Panc1 (cell line): Measurements from ENCODE around the gene PAX5. TPM values are rescaled to one million over a fixed set of nuclear protein-coding genes. Genes with fewer than 3 reads are reported as not detected.
A peak's percentile ranks its signal among the peaks of the same experiment; 100 is the strongest.

ENCODE experiments used
- ATAC-seq: fragments of 200-7000 bp; cut with Tn5 transposase; 2 replicates; pipeline ENCODE4 v1.9.1; 2020; ENCODE audit warnings: mild to moderate bottlenecking, moderate library complexity
- BruUV-seq: library from RNA; stranded (reverse); fragments of 400-500 nt; replicated peaks from 2 replicates; lab custom pipeline; 2021; lab: Mats Ljungman, UMichigan
- CTCF ChIA-PET: fragments of 300-600 bp; sonication (Branson Sonifier 250); formaldehyde crosslinking; loops from one replicate; lab custom pipeline; 2022; ENCODE audit warnings: antibody characterized with exemption; lab: Charles Lee
- POLR2A ChIA-PET: fragments of 300-600 bp; sonication (Branson Sonifier 250); formaldehyde crosslinking; loops from one replicate; lab custom pipeline; 2022; ENCODE audit warnings: antibody characterized with exemption; lab: Charles Lee
- DNase-seq: peaks from one replicate; pipeline ENCODE4 v3.0.0-alpha.2; 2010; ENCODE audit warnings: low read depth, low spot score
- H3K27ac ChIP-seq: 2 replicates; pipeline ENCODE4 v1.5.1; 2011; ENCODE audit warnings: mild to moderate bottlenecking, low read length, inconsistent platforms
- H3K27me3 ChIP-seq: fragments of 200-500 bp; sonication (Bioruptor generic); 2 replicates; pipeline ENCODE4 v1.6.0; 2014; ENCODE audit warnings: low read length, inconsistent platforms; ENCODE audit not compliant: control insufficient read depth, insufficient read depth
- H3K36me3 ChIP-seq: fragments of 200-500 bp; sonication (Bioruptor generic); 2 replicates; pipeline ENCODE4 v1.5.1; 2014; ENCODE audit warnings: inconsistent platforms, mild to moderate bottlenecking, low read length, moderate library complexity; ENCODE audit not compliant: control insufficient read depth, insufficient read depth
- H3K4me1 ChIP-seq: 2 replicates; pipeline ENCODE4 v1.5.1; 2011; ENCODE audit warnings: inconsistent platforms, mild to moderate bottlenecking, low read length, moderate library complexity; ENCODE audit not compliant: control insufficient read depth, insufficient read depth
- H3K4me3 ChIP-seq, 2 experiments: 2 replicates each; pipeline ENCODE4 v1.5.1; 2011 to 2012; ENCODE audit warnings: low read depth in 2 of 2, low read length in 2 of 2, mild to moderate bottlenecking in 2 of 2, inconsistent platforms in 1 of 2, moderate library complexity in 1 of 2
- H3K9me3 ChIP-seq: fragments of 200-500 bp; sonication (Bioruptor generic); 2 replicates; pipeline ENCODE4 v1.5.1; 2014; ENCODE audit warnings: low read depth, mild to moderate bottlenecking, inconsistent platforms, low read length, moderate library complexity; ENCODE audit not compliant: control insufficient read depth, insufficient read depth
- POLR2AphosphoS5 ChIP-seq: IDR thresholded peaks from 2 replicates; pipeline ENCODE4 v1.6.1; 2012; ENCODE audit warnings: mild to moderate bottlenecking, low read depth, low read length, moderate library complexity
- SIN3A ChIP-seq: IDR thresholded peaks from 2 replicates; pipeline ENCODE4 v1.6.1; 2012; ENCODE audit warnings: low read depth, mild to moderate bottlenecking, low read length, moderate library complexity, borderline replicate concordance; ENCODE audit not compliant: insufficient read depth
- TCF7L2 ChIP-seq: IDR thresholded peaks from 2 replicates; pipeline ENCODE4 v1.6.1; 2011; ENCODE audit warnings: mild to moderate bottlenecking, low read depth, low read length, inconsistent platforms
- in situ Hi-C: cut with HindIII; loops from 2 replicates; pipeline ENCODE4 v1.10.0; 2016; ENCODE audit warnings: low sequenced_read_pairs, low pct_unique_long_range_greater_than_20kb
- intact Hi-C: fragments of 100-400 bp; cut with micrococcal nuclease; formaldehyde crosslinking; loops from one replicate; pipeline ENCODE4 v1.10.0; 2022; ENCODE audit not compliant: unreplicated experiment
- total RNA-seq: library from RNA; stranded (reverse); gene quantifications from one replicate; pipeline ENCODE4 v1.2.1, GENCODE V29; 2021; ENCODE audit not compliant: unreplicated experiment
- TF ChIP-seq, protein P1 (sequence below): fragments of 450-650 bp; IDR thresholded peaks from 2 replicates; pipeline ENCODE4 v1.5.1; 2017; ENCODE audit warnings: mild to moderate bottlenecking
- TF ChIP-seq, protein P2 (sequence below), 2 experiments: IDR thresholded peaks; 2 replicates each; pipeline ENCODE4 v1.6.1; 2011 to 2012; ENCODE audit warnings: low read depth in 2 of 2, control low read depth in 1 of 2, low read length in 1 of 2, mild to moderate bottlenecking in 1 of 2, moderate library complexity in 1 of 2; ENCODE audit not compliant: insufficient read depth in 1 of 2

PAX5 gene
- total RNA-seq, 1 experiment from 2014 or later: 0.39 TPM

DNA sequence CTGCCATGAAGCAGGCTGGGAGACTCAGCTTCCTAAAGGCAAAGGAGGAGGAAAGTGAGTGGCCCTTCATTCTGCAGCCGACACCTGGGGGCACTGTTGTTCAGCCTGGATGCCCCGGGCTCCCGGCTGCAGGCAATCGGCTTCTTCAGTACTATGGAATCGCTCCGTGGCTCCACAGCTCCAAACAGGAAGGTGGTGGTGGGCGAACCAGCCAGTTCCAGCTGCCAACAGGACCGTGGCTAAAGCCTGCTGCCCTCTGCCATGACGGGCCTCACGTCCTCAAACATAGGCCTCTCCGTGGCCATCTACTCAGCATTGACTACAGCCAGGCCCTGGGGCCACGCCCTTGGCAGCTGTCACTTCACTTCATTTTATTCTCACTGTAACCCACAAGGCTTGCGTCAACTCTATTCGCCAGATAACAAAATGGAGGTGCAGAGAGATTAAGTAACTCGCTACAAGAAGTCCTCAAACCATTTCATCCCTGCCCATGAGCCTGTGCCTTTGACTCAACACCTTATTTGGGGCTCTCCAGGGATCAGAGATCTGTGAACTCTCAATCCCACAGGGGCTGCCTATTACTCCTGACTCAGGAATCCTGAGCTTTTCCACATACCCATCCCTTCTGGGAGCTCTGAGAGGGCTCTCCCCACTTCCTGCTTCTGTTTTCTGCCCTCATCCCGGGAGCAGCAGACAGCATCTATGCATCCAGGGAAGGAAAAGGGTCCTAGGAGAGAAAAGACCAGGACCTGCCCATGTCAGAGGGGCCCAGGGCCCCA lies 38.0 kb downstream of the PAX5 start:
- intact Hi-C loops (loop anchor here (5.0 to 10.0 kb wide), 6 partner anchors 69 to 416 kb away; partner anchors contain the start of gene ZCCHC7), in situ Hi-C loops (no loop called here)
- DNase-seq: peak; percentile 63
- H3K27ac ChIP-seq: peak overlapping the region; percentile 24; the same call in 1 of the 2 replicates
- POLR2A ChIA-PET: interaction anchor here (0.5 to 0.7 kb wide), 2 partner anchors 18 to 292 kb away, joined by 3 read pairs; no protein-coding TSS in a partner anchor
- TF ChIP-seq SIN3A: peak; percentile 76; the same call in 1 of the 2 replicates
- TF ChIP-seq POLR2AphosphoS5: no peak
- TF ChIP-seq, protein P1, sequence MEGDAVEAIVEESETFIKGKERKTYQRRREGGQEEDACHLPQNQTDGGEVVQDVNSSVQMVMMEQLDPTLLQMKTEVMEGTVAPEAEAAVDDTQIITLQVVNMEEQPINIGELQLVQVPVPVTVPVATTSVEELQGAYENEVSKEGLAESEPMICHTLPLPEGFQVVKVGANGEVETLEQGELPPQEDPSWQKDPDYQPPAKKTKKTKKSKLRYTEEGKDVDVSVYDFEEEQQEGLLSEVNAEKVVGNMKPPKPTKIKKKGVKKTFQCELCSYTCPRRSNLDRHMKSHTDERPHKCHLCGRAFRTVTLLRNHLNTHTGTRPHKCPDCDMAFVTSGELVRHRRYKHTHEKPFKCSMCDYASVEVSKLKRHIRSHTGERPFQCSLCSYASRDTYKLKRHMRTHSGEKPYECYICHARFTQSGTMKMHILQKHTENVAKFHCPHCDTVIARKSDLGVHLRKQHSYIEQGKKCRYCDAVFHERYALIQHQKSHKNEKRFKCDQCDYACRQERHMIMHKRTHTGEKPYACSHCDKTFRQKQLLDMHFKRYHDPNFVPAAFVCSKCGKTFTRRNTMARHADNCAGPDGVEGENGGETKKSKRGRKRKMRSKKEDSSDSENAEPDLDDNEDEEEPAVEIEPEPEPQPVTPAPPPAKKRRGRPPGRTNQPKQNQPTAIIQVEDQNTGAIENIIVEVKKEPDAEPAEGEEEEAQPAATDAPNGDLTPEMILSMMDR: no peak
- TF ChIP-seq, protein P2, sequence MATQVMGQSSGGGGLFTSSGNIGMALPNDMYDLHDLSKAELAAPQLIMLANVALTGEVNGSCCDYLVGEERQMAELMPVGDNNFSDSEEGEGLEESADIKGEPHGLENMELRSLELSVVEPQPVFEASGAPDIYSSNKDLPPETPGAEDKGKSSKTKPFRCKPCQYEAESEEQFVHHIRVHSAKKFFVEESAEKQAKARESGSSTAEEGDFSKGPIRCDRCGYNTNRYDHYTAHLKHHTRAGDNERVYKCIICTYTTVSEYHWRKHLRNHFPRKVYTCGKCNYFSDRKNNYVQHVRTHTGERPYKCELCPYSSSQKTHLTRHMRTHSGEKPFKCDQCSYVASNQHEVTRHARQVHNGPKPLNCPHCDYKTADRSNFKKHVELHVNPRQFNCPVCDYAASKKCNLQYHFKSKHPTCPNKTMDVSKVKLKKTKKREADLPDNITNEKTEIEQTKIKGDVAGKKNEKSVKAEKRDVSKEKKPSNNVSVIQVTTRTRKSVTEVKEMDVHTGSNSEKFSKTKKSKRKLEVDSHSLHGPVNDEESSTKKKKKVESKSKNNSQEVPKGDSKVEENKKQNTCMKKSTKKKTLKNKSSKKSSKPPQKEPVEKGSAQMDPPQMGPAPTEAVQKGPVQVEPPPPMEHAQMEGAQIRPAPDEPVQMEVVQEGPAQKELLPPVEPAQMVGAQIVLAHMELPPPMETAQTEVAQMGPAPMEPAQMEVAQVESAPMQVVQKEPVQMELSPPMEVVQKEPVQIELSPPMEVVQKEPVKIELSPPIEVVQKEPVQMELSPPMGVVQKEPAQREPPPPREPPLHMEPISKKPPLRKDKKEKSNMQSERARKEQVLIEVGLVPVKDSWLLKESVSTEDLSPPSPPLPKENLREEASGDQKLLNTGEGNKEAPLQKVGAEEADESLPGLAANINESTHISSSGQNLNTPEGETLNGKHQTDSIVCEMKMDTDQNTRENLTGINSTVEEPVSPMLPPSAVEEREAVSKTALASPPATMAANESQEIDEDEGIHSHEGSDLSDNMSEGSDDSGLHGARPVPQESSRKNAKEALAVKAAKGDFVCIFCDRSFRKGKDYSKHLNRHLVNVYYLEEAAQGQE (IDR thresholded peaks at IDR 0.05; ENCODE audit: insufficient read depth in 1 of 2, low read depth in 2 of 2, low read length in 1 of 2): 0 out of 4 replicates have a peak, but pooled peaks of 1 of the 2 experiments have one; percentile 40
- TF ChIP-seq TCF7L2: no peak
- no peaks in the 10 kb centered on the region for H3K36me3 ChIP-seq
- BruUV-seq: no TSS peak
- H3K4me3 ChIP-seq: peak overlapping the region; percentile 14 to 28; a peak in 3 of 4 replicates
- H3K27me3 ChIP-seq: no peaks in the 10 kb centered on the region
- CTCF ChIA-PET: interaction anchor here (0.5 to 1.9 kb wide), 11 partner anchors 11 to 416 kb away, joined by 3 to 13 read pairs (median 5); no protein-coding TSS in a partner anchor
- peaks cover 4% of the 10 kb centered on the region for H3K4me1 ChIP-seq
- peak; percentile 92 for ATAC-seq
- peaks cover 4% of the 10 kb centered on the region; the same call in 1 of the 2 replicates for H3K9me3 ChIP-seq

DNA sequence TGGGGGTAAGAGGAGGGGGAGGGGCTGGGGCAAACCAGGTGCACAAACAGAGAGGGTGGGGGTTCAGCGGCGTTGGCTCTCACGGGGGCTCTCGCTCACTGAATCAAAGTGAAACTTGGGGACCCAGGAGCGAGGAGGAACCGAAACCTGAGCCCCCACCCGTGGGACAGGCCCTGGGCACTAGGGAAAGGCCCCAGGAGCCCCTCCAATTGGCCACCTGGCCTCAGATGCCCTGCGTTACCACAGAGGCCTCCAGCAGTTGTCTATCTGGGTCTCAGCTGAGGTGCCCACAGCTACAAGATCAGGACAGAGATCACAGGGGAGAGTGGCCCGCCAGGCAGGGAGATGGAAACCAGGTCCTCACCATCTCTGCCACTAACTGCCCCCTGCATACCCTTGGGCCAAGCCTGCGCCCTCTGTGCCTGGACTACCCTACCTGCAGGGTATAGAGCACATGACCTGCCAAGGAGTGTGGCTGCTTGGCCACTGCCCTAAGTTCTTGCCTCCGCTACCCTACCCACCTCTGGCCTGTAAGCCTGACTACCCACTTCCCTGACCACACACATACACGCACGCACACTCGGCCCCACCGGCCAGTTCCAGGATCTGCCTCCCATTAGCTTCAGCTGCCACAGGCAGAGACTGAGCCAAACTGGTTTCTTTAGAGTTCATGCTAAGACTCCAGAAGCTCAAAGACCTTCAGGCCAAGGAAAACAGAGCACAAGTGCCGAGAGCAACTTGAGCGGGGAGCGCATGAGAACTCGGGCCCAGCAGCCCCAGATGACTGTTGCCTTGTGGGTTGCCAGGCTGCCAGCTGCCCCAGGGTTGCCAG lies 39.9 kb downstream of the PAX5 start:
- Histone ChIP-seq H3K36me3 (no peaks in the 10 kb centered on the region), H3K9me3 (peaks cover 5% of the 10 kb centered on the region; the same call in 1 of the 2 replicates), H3K27me3 (no peaks in the 10 kb centered on the region), H3K27ac (no peak overlapping the region), H3K4me1 (peaks cover 4% of the 10 kb centered on the region), H3K4me3 (no peak overlapping the region)
- ChIA-PET POLR2A (interaction anchor here (0.6 kb wide), 1 partner anchor 37 kb away, joined by 4 read pairs; no protein-coding TSS in a partner anchor), CTCF (interaction anchor here (0.7 to 3.6 kb wide), 2 partner anchors 121 to 163 kb away, joined by 3 to 22 read pairs; no protein-coding TSS in a partner anchor)
- ATAC-seq (no peak), DNase-seq (no peak)
- TF ChIP-seq, protein P1: no peak
- TF ChIP-seq SIN3A (no peak), POLR2AphosphoS5 (no peak), TCF7L2 (no peak)
- TF ChIP-seq, protein P2 (IDR thresholded peaks at IDR 0.05; ENCODE audit: insufficient read depth in 1 of 2, low read depth in 2 of 2, low read length in 1 of 2): no peak
- in situ Hi-C loops: no loop called here
- BruUV-seq: no TSS peak
- intact Hi-C loops: loop anchor here (10.0 kb wide), 4 partner anchors 71 to 271 kb away; partner anchors contain the start of gene ZCCHC7
